NCI-H2081 (cell line): Measurements from ENCODE around the gene EXT2.
A peak's percentile ranks its signal among the peaks of the same experiment; 100 is the strongest.

Source experiments
- DNase-seq, 2 experiments: peaks; one replicate each; lab custom pipeline; 2025; lab: John Stamatoyannopoulos, UW

EXT2 gene

GRCh38 chr11:44203270-44204043 is 108.0 kb downstream of the EXT2 start:
- DNase-seq: no peak

GRCh38 chr11:44205352-44205751 is 109.9 kb downstream of the EXT2 start:
- no peak for DNase-seq

GRCh38 chr11:44205836-44206235 is 110.4 kb downstream of the EXT2 start:
- DNase-seq: no peak

GRCh38 chr11:44207292-44207691 is 111.8 kb downstream of the EXT2 start:
- no peak for DNase-seq

GRCh38 chr11:44208976-44209603 is 113.6 kb downstream of the EXT2 start:
- DNase-seq: no peak

- DNase-seq: no peak
Measured at GRCh38 chr11:44212128-44212527, 116.7 kb downstream of the EXT2 start.

GRCh38 chr11:44213148-44213547 is 117.7 kb downstream of the EXT2 start:
- no peak for DNase-seq

- no peak for DNase-seq
Measured at GRCh38 chr11:44217432-44217831, 122.0 kb downstream of the EXT2 start.

GRCh38 chr11:44219830-44220796 is 124.6 kb downstream of the EXT2 start:
- no peak for DNase-seq

GRCh38 chr11:44221456-44221855 is 126.0 kb downstream of the EXT2 start:
- no peak for DNase-seq

- DNase-seq: no peak
Measured at GRCh38 chr11:44221992-44222391, 126.5 kb downstream of the EXT2 start.

- no peak for DNase-seq
Measured at GRCh38 chr11:44223238-44223637, 127.8 kb downstream of the EXT2 start.

- DNase-seq: no peak
Measured at GRCh38 chr11:44224867-44225501, 129.5 kb downstream of the EXT2 start.

- DNase-seq: no peak
Measured at GRCh38 chr11:44226490-44226889, 131.0 kb downstream of the EXT2 start.

- DNase-seq: no peak
Measured at GRCh38 chr11:44226945-44227344, 131.5 kb downstream of the EXT2 start.

- no peak for DNase-seq
Measured at GRCh38 chr11:44228379-44228778, 132.9 kb downstream of the EXT2 start.

- peak; percentile 60 to 90 for DNase-seq
Measured at GRCh38 chr11:44229098-44229497, 133.6 kb downstream of the EXT2 start.

- DNase-seq: no peak
Measured at GRCh38 chr11:44229624-44230023, 134.1 kb downstream of the EXT2 start.

- DNase-seq: no peak
Measured at GRCh38 chr11:44235765-44236201, 140.3 kb downstream of the EXT2 start.

- no peak for DNase-seq
Measured at GRCh38 chr11:44236296-44236695, 140.8 kb downstream of the EXT2 start.

GRCh38 chr11:44237156-44237555 is 141.7 kb downstream of the EXT2 start:
- DNase-seq: no peak

GRCh38 chr11:44241851-44242250 is 146.4 kb downstream of the EXT2 start:
- no peak for DNase-seq
